HG03064 (cell line): ENCODE results near the gene GATB.
"Not testable (repeated sequence)": the region's sequence is repeated elsewhere in the genome, so short reads cannot be mapped to it uniquely, and the experiment has no call there.

Source experiments
- ATAC-seq: cut with Tn5 transposase; IDR thresholded peaks from one replicate; pipeline ENCODE4 v1.9.1; 2021; ENCODE audit warnings: low read depth; ENCODE audit not compliant: unreplicated experiment

The GATB gene

DNA sequence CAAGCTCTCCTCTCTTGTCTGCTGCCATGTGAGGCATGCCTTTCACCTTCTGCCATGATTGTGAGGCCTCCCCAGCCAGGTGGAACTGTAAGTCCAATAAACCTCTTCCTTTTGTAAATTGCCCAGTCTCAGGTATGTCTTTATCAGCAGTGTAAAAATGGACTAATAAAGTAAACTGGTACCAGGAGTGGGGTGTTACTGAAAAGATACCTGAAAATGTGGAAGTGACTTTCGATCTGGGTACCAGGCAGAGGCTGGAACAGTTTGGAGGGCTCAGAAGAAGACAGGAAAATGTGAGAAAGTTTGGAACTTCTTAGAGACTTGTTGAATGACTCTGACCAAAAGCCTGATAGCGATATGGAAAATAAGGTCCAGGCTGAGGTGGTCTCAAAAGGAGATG, 24.0 kb downstream of the GATB start:
- not testable (repeated sequence) for ATAC-seq

DNA sequence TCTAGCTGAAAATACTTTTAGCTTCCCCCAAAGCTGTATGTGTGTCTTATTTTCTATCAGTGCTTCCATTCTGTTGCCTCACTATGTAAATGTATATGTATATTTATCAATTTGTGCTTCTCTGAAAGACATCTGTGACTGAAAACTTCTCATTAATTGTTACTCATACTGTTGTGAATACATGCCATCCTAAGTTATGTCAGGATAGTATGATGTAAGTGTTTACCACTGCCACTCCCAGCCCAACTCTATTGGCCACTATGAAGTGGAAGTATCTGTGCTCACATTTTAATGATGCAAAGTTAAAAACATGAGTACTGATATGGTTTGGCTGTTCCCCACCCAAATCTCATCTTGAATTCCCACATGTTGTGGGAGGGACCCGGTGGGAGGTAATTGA, 24.4 kb downstream of the GATB start:
- ATAC-seq, result no peak

DNA sequence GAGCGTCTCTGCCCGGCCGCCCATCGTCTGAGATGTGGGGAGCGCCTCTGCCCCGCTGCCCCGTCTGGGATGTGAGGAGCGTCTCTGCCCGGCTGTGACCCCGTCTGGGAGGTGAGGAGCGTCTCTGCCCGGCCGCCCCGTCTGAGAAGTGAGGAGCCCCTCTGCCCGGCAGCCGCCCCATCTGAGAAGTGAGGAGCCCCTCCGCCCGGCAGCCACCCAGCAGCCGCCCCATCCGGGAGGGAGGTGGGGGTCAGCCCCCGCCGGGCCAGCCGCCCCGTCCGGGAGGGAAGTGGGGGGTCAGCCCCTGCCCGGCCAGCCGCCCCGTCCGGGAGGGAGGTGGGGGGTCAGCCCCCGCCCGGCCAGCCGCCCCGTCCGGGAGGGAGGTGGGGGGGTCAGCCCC, 29.1 kb downstream of the GATB start:
- ATAC-seq, result not testable (repeated sequence)

DNA sequence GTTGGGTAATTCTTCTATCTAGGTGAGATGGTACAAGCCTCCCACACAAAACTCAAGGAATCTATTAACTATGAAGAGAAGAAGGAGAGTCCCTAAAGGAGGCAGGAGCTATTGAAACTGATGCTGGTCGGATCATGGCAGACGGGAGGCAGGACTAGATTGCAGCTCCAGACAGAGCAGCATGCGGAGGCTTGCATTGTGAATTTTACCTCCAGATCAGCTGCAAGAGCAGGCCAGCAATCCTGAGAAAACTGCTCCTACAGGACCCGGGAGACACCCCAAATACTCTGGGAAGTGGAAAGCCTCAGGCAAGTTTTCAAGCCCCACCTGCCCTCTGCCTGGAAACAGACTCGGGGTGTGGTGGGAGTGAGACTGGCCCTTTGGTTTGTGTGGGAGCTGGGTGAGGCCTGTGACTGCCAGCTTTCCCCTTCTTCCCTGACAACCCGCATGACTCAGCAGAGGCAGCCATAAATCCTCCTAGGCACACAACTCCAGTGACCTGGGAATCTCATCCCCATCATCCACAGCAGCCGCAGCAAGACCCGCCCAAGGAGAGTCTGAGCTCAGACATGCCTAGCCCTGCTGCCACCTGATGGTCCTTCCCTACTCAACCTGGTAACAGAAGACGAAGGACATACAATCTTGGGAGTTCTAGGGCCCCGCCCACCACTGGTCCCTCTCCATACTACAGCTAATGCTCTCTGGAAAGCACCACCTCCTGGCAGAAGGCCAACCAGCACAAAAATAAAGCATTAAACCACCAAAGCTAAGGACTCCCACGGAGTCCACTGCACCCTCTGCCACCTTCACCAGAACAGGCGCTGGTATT, 30.9 kb downstream of the GATB start:
- no peak for ATAC-seq

DNA sequence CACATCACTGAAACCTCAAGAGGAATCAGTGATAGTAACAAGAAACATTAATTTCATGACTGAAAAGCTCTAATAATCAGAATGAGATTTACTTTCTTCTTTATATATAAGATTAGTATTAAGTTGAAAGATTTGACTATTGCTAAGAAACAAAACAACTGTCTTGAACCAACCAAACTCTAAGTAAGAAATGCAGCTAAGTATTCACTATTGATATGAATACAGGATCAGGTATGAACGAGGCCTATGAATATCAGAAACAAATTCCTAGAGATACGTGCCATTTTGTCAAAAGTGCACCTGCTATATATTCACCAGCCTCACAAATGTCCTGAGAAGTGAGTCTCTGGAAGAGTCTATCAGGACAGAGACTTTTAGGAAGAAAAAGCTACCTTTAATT, 32.1 kb downstream of the GATB start:
- ATAC-seq, result no peak

DNA sequence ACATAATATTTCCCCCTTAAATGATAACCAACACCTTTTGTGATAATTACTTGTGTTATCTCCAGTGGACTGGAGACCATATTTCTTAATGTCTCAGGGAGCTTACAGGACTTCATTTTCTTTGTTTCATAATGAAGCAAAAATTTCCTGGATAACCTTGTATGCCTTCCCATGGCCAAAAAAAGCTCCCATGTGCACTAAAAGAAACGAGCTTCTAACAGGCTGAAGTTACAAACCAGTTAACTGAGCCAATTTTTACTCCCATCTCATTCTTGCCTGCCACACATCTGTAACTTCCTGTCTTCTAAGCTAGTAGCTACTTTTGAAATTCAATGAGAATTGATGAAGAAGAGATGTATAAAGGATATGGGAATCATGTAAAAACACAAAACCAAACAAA, 32.8 kb downstream of the GATB start:
- ATAC-seq, result no peak

DNA sequence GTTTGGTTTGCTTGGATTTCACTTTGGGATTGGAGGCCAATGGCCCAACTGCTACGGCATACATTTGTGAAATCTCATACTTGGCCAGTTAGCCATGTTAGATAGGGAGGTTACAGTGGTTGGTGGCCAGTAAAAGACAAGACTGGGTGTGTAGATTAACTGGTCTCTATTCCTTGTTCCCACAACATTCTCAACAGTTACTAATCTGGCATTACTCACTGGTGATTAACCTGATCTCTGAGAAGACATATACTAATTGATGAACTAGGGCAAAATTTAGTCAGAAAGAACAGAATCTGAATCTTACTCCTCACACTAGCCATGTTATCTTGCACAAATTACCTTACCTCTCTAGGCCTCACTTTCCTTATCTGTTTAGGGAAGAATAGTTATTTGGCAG, 33.4 kb downstream of the GATB start:
- no peak for ATAC-seq

DNA sequence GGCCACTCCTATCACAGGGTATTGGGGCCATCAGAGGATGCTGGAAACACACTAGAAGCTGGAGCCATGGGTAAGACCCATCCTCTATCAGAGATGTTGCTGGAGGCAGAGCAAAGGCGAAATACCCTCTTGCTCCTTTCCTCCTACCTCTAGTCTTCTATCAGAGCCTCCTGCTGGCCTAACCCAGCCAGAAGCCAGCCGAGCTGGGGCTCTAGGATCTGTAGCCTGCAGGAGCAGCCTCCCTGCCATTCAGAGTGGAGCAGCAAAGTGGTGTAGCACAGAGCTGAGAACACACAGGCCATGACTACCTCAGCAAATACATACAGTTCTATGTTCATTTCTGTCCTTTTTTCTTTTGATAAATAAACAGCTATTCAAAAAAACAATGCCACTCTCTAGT, 35.7 kb downstream of the GATB start:
- no peak for ATAC-seq

DNA sequence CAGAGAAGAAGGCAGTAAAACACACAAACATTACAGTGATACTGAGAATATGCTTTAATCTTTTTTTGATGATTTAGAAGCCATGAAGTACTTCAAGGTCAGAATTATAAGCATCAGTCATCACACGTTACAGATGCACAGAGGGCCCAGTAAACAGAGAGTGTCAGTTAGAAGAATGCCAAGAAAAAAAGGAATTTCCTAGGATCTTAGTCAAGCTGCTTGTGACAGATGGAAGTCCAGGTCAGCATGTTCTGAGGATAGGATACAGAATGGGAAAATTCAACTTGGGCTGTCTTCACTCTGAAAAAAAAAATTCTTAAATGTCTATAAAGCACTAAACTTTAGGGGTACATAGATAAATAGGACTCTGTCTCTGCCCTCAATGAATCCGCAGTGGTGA, 38.9 kb downstream of the GATB start:
- no peak for ATAC-seq

DNA sequence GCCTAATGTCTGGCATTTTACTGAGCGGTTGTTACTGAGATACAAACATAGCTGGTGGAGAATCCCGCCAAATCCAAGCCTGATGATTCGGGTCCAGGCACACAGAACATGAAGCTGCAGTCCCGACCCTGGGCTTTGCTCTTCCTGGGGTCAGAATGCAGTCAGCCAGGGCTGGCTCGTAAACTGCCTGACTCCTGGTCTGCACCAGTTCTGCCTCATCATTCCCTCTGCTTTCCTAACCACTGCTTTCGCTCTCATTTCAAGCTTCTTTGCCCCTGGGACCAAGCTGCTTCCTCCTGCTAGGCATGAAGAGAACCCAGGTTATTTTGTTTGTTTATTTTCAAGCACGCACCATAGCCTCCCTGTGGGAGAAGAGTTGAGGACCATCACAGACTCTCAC, 39.3 kb downstream of the GATB start:
- ATAC-seq, result no peak

DNA sequence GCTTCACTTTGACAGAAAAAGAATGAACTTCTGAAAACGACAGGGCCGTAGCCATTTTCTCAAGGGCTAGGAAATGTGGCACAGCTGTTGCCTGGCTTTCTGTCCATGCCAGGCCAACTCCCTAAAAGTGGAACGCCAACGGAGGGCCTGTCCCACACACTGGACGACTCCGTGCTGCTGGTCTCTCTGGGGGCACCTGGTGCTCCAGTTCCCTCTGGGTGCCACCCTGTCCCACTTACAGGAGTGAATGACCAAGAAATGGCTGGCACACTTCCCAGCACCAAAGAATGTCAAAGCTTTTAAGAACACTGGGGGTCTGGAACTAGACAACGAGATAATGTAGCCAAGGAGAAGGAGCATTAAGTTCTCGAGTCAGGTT, 40.9 kb downstream of the GATB start:
- ATAC-seq, result no peak

DNA sequence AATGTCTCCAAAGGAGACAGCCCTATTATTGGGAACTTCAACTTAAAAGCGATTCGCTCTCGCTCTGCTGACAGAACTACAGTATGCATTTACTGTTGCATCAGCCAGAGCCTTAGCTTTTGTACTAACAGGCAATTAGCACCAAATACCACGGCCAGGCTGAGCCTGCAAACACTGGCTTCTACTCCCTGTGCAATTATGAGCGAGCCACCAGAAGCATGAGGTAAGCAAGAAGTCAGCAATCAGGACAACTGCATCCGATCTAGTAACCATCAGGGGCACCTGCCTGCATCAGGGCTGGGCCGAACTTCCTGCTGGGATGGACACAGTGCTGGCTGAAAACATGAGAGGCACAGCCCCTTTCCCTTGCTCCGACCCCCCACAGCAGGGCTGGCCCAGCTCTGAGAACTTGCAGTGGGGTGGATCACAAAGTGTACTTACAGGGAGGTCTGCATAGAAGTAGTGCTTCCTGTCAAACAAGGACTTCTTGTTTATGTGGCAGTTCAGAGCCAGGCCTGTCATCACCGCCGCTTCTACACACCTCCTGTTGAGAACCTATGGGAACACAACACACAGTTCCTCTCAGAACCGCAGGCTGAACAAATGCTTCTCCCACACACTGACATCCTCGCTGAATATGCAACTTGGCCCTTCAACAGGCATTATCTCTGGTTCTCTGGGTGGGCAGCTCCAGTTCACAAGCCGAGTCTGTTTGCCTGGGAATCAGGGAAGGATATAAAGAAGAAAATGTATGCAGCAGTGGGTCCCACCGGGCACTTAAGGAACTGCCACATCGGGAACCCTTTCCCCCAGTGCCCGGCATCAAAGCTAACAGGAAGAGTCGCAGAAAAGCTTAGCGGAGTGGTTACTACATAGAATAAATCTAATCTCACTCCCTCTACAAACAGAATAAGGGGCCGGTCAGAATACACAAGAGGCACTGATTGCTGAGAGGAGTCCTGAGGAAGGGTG, 41.5 kb downstream of the GATB start:
- ATAC-seq, result no peak

DNA sequence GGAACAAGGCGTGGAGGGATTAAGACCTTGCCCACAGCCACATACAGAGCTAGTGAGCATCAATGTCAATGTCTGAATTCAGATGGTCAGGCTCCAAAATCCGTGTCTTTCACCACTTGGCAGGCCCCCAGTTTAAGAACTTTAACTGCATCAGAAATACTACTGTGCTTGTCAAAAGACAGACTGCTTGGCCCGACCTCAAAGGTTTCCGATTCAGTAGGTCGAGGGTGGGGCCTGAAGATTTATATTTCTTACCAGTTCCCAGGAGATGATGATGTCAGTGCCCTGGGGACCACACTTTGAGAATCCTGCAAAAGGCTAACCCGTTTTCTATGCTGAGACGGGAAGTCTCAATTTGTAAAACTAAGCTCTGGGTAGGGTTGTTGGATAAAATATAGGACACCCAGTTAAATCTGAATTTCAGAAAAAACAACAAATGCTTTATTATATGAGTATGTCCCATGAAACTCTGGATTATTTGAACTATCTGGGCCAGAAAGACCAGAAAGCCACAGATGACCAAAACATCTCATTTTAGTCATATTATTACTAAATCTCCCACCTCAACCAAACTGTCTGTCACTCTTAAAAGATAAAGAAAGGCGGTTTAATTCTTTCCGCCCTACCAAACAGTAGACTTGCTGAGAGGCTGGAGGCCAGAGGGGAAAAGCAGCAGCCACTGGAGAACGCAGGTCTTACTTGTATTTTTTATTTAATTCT, 42.7 kb downstream of the GATB start:
- no peak for ATAC-seq

DNA sequence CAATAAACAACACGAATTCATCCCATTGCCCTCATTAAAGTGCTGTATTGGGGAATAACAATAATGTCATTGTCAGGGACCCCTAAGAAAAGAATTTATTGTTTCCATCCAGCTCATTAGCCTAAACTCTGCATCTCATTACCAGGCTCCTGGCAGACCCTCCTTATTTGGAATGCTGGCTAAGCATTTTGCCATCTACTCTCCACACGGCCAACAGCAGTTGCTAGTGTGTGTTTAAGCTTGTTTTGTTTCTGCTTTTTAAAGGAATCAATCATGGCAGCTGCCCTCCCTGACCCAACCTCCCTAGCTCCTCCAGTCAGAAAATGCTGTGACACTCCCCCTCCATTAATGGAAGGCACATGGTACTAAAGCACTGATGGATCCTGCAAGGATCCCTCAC, 43.5 kb downstream of the GATB start:
- ATAC-seq, result no peak

DNA sequence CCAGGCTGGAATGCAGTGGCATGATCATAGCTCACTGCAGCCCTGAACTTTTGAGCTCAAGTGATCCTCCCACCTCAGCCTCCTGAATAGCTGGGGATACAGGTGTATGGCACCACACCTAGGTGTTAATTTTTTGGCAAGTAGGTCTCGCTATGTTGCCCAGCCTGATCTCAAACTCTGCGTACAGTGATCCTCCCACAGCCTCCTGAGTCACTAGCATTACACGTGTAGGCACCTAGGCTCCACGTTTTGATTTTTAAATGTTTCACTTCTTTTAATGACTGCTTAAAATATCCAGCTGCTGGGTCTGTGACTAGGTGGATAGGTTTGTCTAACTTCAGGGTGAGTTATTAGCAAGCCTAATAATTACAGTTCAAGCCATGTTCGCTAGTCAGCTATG, 44.5 kb downstream of the GATB start:
- no peak for ATAC-seq

DNA sequence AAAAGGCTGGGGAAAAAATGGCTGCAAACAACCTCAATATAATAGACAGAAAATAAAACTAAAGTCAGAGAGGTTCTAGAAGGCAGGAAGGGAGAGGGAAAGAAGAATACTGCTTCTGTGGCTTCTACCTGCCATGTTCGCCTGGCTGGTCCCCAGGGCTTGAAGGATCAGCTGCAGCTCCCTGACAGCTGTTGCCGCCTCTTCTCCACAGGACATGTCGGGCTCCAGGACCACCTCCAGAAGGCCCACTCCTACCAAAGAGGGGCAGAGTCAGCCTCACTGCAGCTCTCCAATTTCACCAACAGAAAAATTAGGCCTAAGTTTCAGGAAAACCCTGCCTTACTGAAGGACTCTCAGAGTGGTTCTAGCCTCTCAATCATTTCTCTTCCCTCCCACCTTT, 44.9 kb downstream of the GATB start:
- ATAC-seq, result no peak

DNA sequence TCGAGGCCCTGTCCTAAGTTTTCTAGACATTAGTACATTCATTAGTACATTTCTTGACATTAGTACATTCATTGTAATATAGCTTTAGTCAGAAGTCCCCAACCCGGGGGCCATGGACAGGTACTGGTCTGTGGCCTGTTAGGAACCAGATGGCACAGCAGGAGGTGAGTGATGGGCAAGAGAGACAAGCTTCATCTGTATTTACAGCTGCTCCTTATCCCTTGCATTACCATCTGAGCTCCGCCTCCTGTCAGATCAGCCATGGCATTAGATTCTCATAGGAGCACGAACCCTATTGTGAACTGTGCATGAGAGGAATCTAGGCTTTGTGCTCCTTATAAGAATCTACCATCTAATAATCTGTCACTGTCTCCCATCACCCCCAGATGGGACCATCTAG, 48.0 kb downstream of the GATB start:
- no peak for ATAC-seq

DNA sequence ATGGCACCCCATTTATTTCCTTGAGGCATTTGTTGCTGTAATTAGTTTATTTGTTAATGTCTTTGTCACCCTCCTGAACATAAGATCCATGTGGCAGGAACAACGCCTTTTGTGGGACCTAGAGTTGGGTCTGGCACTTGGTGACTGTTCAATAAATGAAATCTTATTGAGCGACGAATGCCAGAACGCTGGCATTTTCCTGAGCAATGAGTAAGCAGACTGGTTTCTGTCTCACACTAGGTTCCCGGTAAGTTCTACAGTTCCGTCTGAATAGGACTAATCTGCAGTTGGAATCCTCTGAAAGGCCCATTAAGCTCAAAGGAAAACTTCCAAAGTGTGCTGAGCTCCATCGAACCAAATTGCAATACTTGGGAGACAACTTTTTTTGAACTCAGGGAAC, 49.2 kb downstream of the GATB start:
- ATAC-seq, result no peak

DNA sequence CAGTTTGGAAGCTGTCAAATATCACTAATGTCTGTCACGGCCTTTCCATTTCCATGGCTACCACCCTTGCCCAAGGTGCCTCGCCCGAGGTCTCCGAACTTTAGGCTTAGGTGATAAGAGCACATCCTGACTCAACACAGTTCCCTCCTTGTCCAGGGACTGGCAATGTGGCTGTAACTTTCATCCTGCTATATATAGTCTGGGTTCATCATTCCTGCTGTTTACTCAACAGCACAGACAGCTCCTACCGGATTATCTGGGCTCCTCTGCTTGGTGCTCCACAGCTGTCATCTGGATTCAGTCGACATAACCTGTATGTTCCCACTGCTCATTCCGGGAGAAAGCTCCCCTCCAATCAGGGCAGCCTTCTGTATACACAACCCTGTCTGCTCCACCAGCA, 51.2 kb downstream of the GATB start:
- no peak for ATAC-seq

DNA sequence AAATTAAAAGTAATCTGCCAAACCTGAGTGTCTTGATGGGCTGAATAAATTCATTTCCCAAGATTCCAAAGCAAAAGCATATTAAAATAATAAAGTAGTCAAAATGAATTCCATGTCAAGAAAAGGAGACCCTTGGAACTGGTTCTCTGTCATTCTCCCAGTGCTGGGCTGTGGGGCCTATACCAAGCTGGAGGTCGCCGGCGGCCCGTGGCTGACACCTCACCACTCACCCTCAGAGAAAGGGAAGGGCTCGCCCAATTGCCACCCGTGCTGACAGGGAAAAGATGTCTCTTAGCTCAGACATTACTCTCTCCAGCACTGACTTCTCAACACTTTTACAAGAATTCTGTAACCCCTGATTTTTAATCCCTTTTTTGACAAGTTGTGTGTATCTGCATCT, 51.7 kb downstream of the GATB start:
- ATAC-seq, result no peak

DNA sequence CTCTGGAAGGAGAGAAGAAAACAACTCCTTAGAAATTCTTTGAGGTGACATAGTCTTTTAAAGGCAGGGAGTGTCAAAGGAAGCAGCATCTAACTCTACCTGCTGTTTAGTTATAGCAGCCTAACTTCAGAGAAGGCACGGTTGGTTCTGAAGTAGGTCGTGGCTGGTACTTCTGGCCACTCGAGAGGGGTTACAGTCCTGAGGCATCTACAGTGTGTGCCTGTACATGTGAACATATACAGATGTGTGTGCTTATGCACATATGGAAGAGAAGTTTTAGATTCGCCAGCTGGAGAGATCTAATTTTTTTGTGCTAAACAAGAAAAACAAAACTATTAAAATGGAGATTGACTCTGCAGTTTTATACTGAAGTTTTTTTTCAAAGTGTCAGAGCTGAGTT, 52.7 kb downstream of the GATB start:
- ATAC-seq, result no peak
